Measurements from ENCODE around the gene NKPD1.

The NKPD1 gene

GRCh38 chr19:45156011-45156630, 4.7 kb downstream of the NKPD1 start:
- no peak for DNase-seq (ENCODE audit: extremely low read depth, insufficient read length)
- TF ChIP-seq CTCF (IDR thresholded peaks at IDR 0.05; ENCODE audit: insufficient read depth, low read length, poor library complexity, severe bottlenecking), result no peak
- no peaks in the 10 kb centered on the region for H3K36me3 ChIP-seq (ENCODE audit: control insufficient read depth, insufficient read depth, low read length)
- no peak overlapping the region for H3K4me3 ChIP-seq (replicated peaks; ENCODE audit: low read depth, low read length)
- no peaks in the 10 kb centered on the region; the same call in 1 of the 2 replicates for H3K27me3 ChIP-seq (replicated peaks; ENCODE audit: control insufficient read depth, insufficient read depth, low read length)

- no peaks in the 10 kb centered on the region; the same call in 1 of the 2 replicates for H3K27me3 ChIP-seq (replicated peaks; ENCODE audit: control insufficient read depth, insufficient read depth, low read length)
- no peak overlapping the region for H3K4me3 ChIP-seq (replicated peaks; ENCODE audit: low read depth, low read length)
- H3K36me3 ChIP-seq (ENCODE audit: control insufficient read depth, insufficient read depth, low read length), result no peaks in the 10 kb centered on the region
- no peak for DNase-seq (ENCODE audit: extremely low read depth, insufficient read length)
- TF ChIP-seq CTCF (IDR thresholded peaks at IDR 0.05; ENCODE audit: insufficient read depth, low read length, poor library complexity, severe bottlenecking), result no peak
These were observed 6.5 kb downstream of the NKPD1 start for GRCh38 chr19:45154064-45154827.

GRCh38 chr19:45153339-45154063, 7.3 kb downstream of the NKPD1 start:
- Histone ChIP-seq H3K27me3 (replicated peaks; ENCODE audit: control insufficient read depth, insufficient read depth, low read length) (no peaks in the 10 kb centered on the region; the same call in 1 of the 2 replicates), H3K4me3 (replicated peaks; ENCODE audit: low read depth, low read length) (no peak overlapping the region), H3K36me3 (ENCODE audit: control insufficient read depth, insufficient read depth, low read length) (no peaks in the 10 kb centered on the region)
- no peak for DNase-seq (ENCODE audit: extremely low read depth, insufficient read length)
- no peak for TF ChIP-seq CTCF (IDR thresholded peaks at IDR 0.05; ENCODE audit: insufficient read depth, low read length, poor library complexity, severe bottlenecking)

GRCh38 chr19:45152504-45153338, 8.1 kb downstream of the NKPD1 start:
- Histone ChIP-seq H3K4me3 (replicated peaks; ENCODE audit: low read depth, low read length) (no peak overlapping the region; the same call in 1 of the 2 replicates), H3K36me3 (ENCODE audit: control insufficient read depth, insufficient read depth, low read length) (no peaks in the 10 kb centered on the region; the same call in 1 of the 2 replicates), H3K27me3 (replicated peaks; ENCODE audit: control insufficient read depth, insufficient read depth, low read length) (no peaks in the 10 kb centered on the region; the same call in 1 of the 2 replicates)
- no peak for TF ChIP-seq CTCF (IDR thresholded peaks at IDR 0.05; ENCODE audit: insufficient read depth, low read length, poor library complexity, severe bottlenecking)
- peak; percentile 64 for DNase-seq (ENCODE audit: extremely low read depth, insufficient read length)

- DNase-seq (ENCODE audit: extremely low read depth, insufficient read length), result no peak
- H3K27me3 ChIP-seq (replicated peaks; ENCODE audit: control insufficient read depth, insufficient read depth, low read length), result no peaks in the 10 kb centered on the region; the same call in 1 of the 2 replicates
- no peaks in the 10 kb centered on the region; the same call in 1 of the 2 replicates for H3K36me3 ChIP-seq (ENCODE audit: control insufficient read depth, insufficient read depth, low read length)
- H3K4me3 ChIP-seq (replicated peaks; ENCODE audit: low read depth, low read length), result no peak overlapping the region
- no peak for TF ChIP-seq CTCF (IDR thresholded peaks at IDR 0.05; ENCODE audit: insufficient read depth, low read length, poor library complexity, severe bottlenecking)
These were observed 8.8 kb downstream of the NKPD1 start for GRCh38 chr19:45151821-45152503.

Measured in GM06990 (cell line).